ENCODE data around the gene ASTN2.

- no peak for TF ChIP-seq CTCF (conservative IDR thresholded peaks at IDR 0.05)
- no peak for TF ChIP-seq ZFX (IDR thresholded peaks at IDR 0.05)
These were observed 622.6 kb downstream of the ASTN2 start for GRCh38 chr9:116792271-116792670.
